HG03108 (cell line): ENCODE data around the gene LIN7A.

Experiments
- ATAC-seq: cut with Tn5 transposase; IDR thresholded peaks from one replicate; pipeline ENCODE4 v1.9.1; 2021; ENCODE audit warnings: moderate library complexity; ENCODE audit not compliant: unreplicated experiment

LIN7A gene, protein sequence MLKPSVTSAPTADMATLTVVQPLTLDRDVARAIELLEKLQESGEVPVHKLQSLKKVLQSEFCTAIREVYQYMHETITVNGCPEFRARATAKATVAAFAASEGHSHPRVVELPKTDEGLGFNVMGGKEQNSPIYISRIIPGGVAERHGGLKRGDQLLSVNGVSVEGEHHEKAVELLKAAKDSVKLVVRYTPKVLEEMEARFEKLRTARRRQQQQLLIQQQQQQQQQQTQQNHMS

DNA sequence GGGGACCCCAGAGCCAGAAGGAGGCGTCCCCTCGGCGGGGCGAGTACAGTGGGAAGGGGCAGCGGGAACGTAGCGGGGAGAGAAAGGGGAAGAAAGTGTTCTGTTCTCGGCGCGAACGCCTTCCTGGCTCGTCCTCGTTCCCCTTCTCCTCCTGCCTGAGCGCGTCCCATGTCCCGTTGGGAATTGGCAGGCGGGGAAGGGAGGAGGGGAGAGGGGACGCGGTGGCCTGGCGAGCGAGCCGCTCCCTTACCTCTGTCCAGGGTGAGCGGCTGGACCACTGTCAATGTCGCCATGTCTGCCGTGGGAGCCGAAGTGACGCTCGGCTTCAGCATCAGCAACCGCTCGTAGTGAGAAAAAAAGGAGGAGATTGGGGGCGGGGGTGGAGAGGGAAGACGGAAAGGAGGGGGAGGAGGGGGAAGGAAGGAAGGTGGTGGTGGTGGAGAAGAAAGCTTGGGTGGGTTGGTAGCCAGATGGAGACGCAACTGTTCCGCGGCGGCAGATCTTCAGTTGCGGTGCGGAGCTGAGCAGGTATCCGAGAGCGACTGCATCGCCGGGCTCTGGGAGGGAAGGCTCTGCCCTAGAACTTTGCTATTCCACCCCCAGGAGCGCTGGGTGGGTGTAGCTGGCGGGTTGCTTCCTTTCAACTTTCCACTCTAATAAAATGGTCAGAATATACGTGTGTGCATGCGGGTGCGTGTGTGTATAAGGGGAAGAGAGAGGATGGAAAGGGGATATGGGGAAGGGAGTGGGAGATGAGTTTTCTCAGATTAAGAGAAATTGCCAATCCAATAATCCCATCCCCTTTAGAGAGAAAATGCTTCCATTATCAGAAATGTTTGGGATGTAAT is at the start of gene LIN7A:
TSS of gene LIN7A (minus strand) at position 544 of the 848 bp plus-strand sequence. CDS start at position 332, 212 bp downstream.
- ATAC-seq, result peak; percentile 9

DNA sequence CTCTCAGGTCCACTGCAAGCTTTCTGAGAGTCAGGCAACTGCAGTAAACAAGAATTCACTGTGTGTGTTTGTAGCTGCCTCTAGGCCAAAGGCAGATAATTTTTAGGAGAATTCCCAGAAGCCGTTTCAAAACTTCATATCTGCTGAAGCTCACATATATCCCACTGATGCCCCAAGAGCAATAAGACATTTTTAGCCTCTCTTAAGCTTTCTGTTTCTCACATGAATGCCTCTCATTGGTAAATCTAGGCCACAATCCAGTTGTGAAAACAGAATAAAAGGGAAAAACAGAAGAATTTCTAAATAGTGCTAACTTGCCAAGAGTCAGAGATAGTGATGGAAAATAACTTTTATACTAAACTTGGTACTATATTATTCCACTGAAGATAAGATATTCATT is 48.5 kb upstream of the LIN7A start:
- ATAC-seq, result no peak

DNA sequence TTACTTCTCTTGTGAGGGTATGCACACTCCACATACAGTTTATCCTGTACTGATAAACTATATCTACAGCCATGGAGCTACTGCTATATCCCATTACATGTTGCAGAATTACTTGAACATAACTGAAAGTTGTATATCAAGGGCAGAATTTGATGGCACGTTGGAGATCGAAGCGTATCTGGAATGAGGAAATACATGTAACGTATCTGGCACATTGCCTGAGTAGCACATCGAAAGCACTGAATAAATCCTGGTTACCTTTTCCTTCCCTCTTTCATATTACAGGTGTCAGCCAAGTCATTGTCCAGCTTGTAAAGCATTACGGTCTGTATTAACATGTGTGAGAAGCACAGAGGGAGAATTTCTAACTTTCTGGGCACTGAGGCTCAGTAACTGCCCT is 42.1 kb upstream of the LIN7A start:
- ATAC-seq, result no peak

GRCh38 chr12:80979251-80979650 is 41.5 kb upstream of the LIN7A start:
- no peak for ATAC-seq

- ATAC-seq, result no peak
These were observed 39.6 kb upstream of the LIN7A start for GRCh38 chr12:80977346-80977745.

- no peak for ATAC-seq
These were observed 30.6 kb upstream of the LIN7A start for GRCh38 chr12:80968326-80968725.

DNA sequence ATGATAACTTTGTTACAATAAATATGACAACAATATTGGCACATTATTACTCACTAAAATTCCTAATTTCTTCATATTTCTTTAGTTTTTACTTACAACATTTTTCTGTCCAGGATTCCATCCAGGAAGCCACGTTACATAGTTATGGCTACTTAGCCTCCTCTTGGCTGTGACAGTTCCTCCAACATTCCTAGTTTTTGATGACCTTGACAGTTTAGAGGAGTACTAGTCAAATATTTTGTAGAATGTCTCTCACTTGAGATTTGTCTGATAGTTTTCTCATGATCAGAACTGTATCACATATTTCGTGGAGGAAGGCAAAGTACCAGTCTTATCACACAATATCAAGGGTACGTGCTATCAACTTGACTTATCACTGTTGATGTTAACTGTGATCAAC is 29.8 kb upstream of the LIN7A start:
- ATAC-seq, result no peak

GRCh38 chr12:80966001-80966400 is 28.3 kb upstream of the LIN7A start:
- no peak for ATAC-seq

DNA sequence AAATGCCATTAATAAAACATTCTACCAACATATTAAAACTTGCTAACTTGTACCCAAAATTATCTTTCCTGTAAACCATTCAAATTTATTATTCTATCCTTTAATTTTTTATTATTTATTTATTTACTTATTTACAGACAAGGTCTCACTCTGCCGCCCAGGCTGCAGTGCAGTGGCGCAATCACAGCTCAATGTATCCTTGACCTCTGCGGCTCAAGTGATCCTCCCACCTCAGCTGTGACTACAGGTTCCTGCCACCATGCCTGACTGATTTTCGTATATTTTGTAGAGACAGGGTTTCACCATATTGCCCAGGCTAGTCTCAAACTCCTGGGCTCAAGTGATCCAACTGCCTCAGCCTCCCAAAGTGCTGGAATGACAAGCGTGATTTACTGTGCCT is 20.4 kb upstream of the LIN7A start:
- ATAC-seq, result no peak

DNA sequence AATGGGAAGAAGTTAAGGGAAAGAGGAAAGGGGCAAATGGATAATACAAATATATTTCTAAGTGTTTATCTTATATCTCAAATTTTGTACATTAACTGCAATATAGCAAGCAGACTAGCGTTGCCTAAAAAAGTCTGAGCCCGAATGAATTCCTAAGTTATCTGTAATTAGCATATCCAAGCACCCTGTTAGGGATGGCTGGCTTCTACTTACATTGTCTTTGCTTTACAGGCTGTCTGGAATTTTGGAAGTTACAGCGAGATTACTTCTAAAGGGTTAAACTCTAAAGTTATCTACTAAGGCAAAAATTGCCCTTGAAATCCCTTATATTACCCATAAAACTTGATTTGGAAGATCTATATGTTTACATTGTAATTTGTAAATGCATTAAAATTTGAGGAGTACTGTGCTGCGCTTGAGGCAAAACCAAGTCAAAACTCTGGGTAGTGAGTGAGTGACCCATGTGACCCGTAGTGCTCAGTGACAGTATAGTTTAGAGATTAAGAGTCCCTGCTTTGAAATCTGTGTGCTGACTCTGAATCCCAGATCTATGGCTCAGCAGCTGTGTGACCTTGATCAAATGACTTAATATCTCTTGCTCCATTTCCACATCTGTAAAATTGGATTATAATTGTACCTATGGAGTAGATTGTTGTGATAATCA is 17.3 kb upstream of the LIN7A start:
- no peak for ATAC-seq

DNA sequence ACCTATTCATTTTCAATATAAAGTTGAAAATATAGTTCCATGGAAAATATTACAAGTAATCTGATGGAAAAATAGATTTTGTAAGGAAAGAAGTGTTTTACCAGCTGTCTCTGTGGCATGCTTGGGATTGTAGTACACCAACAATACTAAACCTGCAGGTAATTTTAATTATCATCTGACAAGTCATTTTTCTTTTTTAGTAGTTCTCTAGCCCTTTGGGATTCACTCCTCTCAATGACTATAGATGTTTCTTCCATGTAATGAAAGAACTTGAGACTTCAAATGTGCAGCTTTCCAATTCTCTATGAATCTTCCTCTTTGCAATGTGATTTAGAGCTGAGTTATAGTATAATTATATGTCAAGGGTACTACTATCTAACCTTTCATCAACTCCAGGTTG is 14.7 kb upstream of the LIN7A start:
- ATAC-seq, result no peak

DNA sequence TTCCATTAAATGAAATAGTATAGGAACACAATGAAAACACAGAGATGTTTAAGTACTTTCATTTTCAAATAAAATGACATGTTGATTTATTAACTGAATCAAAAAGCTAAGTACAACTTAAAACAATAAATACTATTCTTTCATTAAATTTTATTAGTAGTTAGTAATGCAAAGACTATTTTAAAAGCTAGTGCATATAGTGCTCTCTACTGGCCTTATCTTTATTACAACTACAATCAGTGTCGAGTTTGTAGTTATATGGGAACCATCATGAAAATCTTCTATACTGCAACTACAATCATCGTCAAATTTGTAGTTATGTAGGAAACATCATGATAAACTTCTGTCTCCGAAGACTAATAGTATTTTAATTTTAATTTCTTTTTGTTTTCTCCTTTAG is 8.9 kb upstream of the LIN7A start:
- ATAC-seq, result no peak

GRCh38 chr12:80943338-80943737 is 5.6 kb upstream of the LIN7A start:
- no peak for ATAC-seq

DNA sequence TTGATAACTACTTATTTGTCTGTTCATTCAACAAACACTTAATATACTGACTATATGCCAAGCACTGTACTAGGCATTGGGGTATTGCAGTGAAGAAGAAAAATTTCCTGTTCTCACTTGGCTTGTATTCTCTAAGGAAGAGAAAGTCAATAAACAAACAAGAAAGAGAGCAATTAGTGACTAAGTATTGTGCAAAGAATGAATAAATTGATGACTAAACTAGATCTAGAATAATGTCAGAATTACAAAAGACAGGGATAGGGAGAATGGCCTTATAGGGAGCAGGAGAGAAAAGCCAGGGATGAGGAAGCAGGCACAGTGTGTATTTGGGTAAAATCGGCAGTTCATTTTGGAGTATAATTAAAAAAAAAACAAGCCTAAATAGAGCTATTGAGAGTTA is 4.2 kb upstream of the LIN7A start:
- ATAC-seq, result no peak

GRCh38 chr12:80939231-80939950 is 1.7 kb upstream of the LIN7A start:
- ATAC-seq, result peak; percentile 33

DNA sequence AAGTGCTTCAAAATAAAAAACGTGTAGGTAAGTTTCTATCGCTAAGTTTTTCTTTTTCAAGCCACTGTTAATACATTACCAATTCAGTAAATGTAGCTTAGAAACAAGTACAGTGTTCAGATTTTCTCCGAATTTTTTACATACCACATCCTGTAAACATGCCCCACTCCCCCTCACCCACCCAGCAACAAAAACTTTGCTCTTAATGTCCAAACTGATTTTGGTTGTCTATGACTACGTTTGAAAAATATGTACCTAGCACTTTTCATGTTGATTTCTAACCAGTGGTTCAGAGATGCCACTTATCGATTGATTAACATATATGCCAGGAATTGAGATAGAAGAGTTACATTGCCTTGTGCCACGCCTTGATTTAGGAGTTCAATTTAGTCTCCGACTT is 663 bp upstream of the LIN7A start:
- no peak for ATAC-seq

- ATAC-seq, result peak; percentile 37
These were observed 918 bp downstream of the LIN7A start for GRCh38 chr12:80936642-80937390.

GRCh38 chr12:80936353-80936641 is 1.4 kb downstream of the LIN7A start:
- no peak for ATAC-seq

DNA sequence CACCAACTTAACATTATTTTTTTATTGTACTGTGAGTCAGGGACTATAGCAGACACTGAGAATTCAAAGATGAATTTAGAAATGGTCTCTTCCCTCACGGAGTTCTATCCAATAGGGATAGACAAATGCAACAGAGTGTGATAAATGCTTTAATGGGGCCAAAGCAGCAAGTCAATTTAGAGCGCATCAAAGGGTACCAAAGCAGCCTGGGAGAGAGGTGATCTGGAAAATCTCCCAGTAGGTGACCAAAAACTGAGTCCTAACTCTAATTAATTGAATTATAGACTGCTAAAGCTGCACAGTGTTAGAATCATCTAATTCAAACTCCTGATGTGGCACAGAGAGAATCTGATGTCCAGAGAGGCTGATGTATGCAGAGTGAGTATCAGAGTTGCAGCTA is 2.6 kb downstream of the LIN7A start:
- ATAC-seq, result no peak

DNA sequence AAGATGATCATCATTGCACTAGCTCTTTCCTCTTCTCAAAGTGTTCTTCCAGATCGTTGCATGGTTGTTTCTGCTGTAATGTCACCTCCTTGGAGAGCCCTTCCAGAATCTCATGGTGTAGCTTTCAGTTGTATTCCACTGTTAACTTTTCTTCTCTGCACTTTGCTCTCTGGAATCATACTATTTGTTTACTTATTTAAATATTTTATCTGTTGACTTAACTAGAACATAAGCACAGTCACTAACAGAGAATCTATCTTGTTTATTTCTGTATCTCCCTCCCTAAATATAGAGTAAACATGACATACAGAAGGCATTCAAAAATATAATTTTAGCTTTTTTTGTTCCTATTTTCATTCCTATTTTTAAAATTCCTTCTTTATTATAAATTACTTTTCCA is 11.8 kb downstream of the LIN7A start:
- ATAC-seq, result no peak

DNA sequence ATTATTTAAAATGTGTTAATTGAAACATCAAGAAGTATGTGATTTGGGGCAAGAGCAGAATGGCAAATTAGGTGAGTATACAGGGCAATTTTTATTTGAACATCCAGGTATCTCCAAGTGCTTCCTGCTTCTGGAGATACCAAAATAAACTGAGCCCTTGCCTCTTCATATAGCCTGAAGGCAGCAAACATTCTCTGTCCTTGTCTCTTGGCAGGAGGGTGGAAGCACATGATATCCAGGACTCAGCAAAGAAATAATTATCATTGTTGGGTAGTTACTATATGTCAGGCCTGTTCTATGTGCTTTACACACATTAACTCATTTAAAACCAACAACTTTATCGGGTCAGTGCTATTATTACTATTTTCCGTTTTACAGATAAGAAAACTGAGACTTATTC is 12.5 kb downstream of the LIN7A start:
- ATAC-seq, result no peak
